Activated CD4-positive, alpha-beta T cell treated with anti-CD3 and anti-CD28 coated beads, Interleukin-2, Interleukin-6, amounts not matched to agents 100 ng/mL and 50 ng/mL, durations not matched to agents 16 hours and 8 hours (primary cell): ENCODE data around the gene ASIC2.

ENCODE experiments used
- DNase-seq: peaks from one replicate; pipeline ENCODE4 v3.0.0-alpha.2; 2020

Gene ASIC2

GRCh38 chr17:33152783-33153182 lies 140.3 kb downstream of the ASIC2 start:
- no peak for DNase-seq

GRCh38 chr17:33151565-33151964 lies 141.5 kb downstream of the ASIC2 start:
- no peak for DNase-seq

GRCh38 chr17:33145941-33146340 lies 147.2 kb downstream of the ASIC2 start:
- no peak for DNase-seq

- no peak for DNase-seq
Measured at GRCh38 chr17:33144837-33145236, 148.3 kb downstream of the ASIC2 start.

GRCh38 chr17:33142705-33143299 lies 150.3 kb downstream of the ASIC2 start:
- peak; percentile 10 for DNase-seq

- DNase-seq, result no peak
Measured at GRCh38 chr17:33140413-33141099, 152.5 kb downstream of the ASIC2 start.

- no peak for DNase-seq
Measured at GRCh38 chr17:33138627-33139026, 154.5 kb downstream of the ASIC2 start.

GRCh38 chr17:33137426-33137825 lies 155.7 kb downstream of the ASIC2 start:
- DNase-seq, result no peak

- no peak for DNase-seq
Measured at GRCh38 chr17:33135691-33136090, 157.4 kb downstream of the ASIC2 start.

- no peak for DNase-seq
Measured at GRCh38 chr17:33131620-33132019, 161.5 kb downstream of the ASIC2 start.

GRCh38 chr17:33127706-33128105 lies 165.4 kb downstream of the ASIC2 start:
- DNase-seq, result no peak

- no peak for DNase-seq
Measured at GRCh38 chr17:33126086-33126485, 167.0 kb downstream of the ASIC2 start.

- DNase-seq, result no peak
Measured at GRCh38 chr17:33125552-33125950, 167.5 kb downstream of the ASIC2 start.

GRCh38 chr17:33124871-33125551 lies 168.1 kb downstream of the ASIC2 start:
- DNase-seq, result no peak

GRCh38 chr17:33124185-33124584 lies 168.9 kb downstream of the ASIC2 start:
- no peak for DNase-seq

GRCh38 chr17:33121756-33122155 lies 171.3 kb downstream of the ASIC2 start:
- DNase-seq, result no peak

GRCh38 chr17:33121272-33121671 lies 171.8 kb downstream of the ASIC2 start:
- DNase-seq, result no peak

- DNase-seq, result no peak
Measured at GRCh38 chr17:33120103-33120502, 173.0 kb downstream of the ASIC2 start.

- no peak for DNase-seq
Measured at GRCh38 chr17:33118391-33119075, 174.6 kb downstream of the ASIC2 start.

- no peak for DNase-seq
Measured at GRCh38 chr17:33116021-33116551, 177.0 kb downstream of the ASIC2 start.

GRCh38 chr17:33115366-33115765 lies 177.7 kb downstream of the ASIC2 start:
- DNase-seq, result no peak

- no peak for DNase-seq
Measured at GRCh38 chr17:33113991-33114370, 179.1 kb downstream of the ASIC2 start.

GRCh38 chr17:33113276-33113990 lies 179.7 kb downstream of the ASIC2 start:
- DNase-seq, result no peak
